GM12878 (cell line): ENCODE data around the gene CELF2. TPM values are rescaled to one million over a fixed set of nuclear protein-coding genes. Genes with fewer than 3 reads are reported as not detected.

Experiments
- ATAC-seq: fragments of 200-7000 bp; cut with Tn5 transposase; 3 replicates; pipeline ENCODE4 v1.9.1; 2020; ENCODE audit warnings: mild to moderate bottlenecking, moderate library complexity
- BruUV-seq: library from RNA; stranded (reverse); fragments of 400-500 nt; replicated peaks from 2 replicates; lab custom pipeline; 2021; lab: Mats Ljungman, UMichigan
- CTCF ChIA-PET: fragments of 300-600 bp; sonication (Branson Sonifier 250); formaldehyde crosslinking; extraction: SDS; loops from one replicate; lab custom pipeline; 2021; ENCODE audit warnings: inconsistent platforms; lab: Yijun Ruan, JAX
- POLR2A ChIA-PET: fragments of 350-600 bp; formaldehyde crosslinking; extraction: SDS; loops from one replicate; lab custom pipeline; 2021; ENCODE audit warnings: inconsistent platforms; lab: Charles Lee
- RAD21 ChIA-PET: fragments of 300-600 bp; sonication (Branson Sonifier 250); formaldehyde crosslinking; loops from one replicate; lab custom pipeline; 2023; ENCODE audit warnings: antibody characterized with exemption; ENCODE audit not compliant: unreplicated experiment; lab: Charles Lee
- SMC1A ChIA-PET: fragments of 300-600 bp; sonication (Branson Sonifier 250); formaldehyde crosslinking; loops from one replicate; lab custom pipeline; 2023; ENCODE audit not compliant: unreplicated experiment, uncharacterized antibody; lab: Charles Lee
- DNase-seq: peaks from one replicate; pipeline ENCODE4 v3.0.0-alpha.2; 2011; ENCODE audit warnings: low read depth, low spot score
- FAIRE-seq: peaks from 3 replicates; lab custom pipeline; 2011; peaks lifted over from hg19 to GRCh38; lab: Jason Lieb, UNC
- H2AFZ ChIP-seq: 2 replicates; pipeline ENCODE4 v1.6.0; 2011; ENCODE audit warnings: low read depth, low read length, control low read depth; ENCODE audit not compliant: control insufficient read depth
- H3K27ac ChIP-seq: 2 replicates; pipeline ENCODE4 v1.5.1; 2011; ENCODE audit warnings: control low read depth; ENCODE audit not compliant: control insufficient read depth, insufficient read depth
- H3K27me3 ChIP-seq, 2 experiments: replicated peaks in 1 of 2; 2 replicates each; pipeline versions ENCODE4 v1.6.0 to v1.6.1; 2011; ENCODE audit warnings: low read length in 1 of 2; ENCODE audit not compliant: control insufficient read depth in 2 of 2, insufficient read depth in 2 of 2
- H3K36me3 ChIP-seq, 2 experiments: 2 replicates each; pipeline ENCODE4 v1.5.1; 2011; ENCODE audit warnings: low read length in 1 of 2; ENCODE audit not compliant: control insufficient read depth in 2 of 2, insufficient read depth in 2 of 2
- H3K4me1 ChIP-seq: 2 replicates; pipeline ENCODE4 v1.6.1; 2011; ENCODE audit warnings: mild to moderate bottlenecking, low read length, moderate library complexity, mixed read lengths; ENCODE audit not compliant: control insufficient read depth, insufficient read depth
- H3K4me2 ChIP-seq: 2 replicates; pipeline ENCODE4 v1.6.0; 2011; ENCODE audit warnings: control low read depth; ENCODE audit not compliant: control insufficient read depth, insufficient read depth
- H3K4me3 ChIP-seq: fragments of 200-600 bp; sonication (generic); 2 replicates; pipeline ENCODE4 v1.5.1; 2016
- H3K79me2 ChIP-seq: 2 replicates; pipeline ENCODE4 v1.6.0; 2011; ENCODE audit warnings: low read length; ENCODE audit not compliant: control insufficient read depth, insufficient read depth
- H3K9ac ChIP-seq: 2 replicates; pipeline ENCODE4 v1.8.0; 2011; ENCODE audit warnings: low read length, control low read depth, mixed read lengths; ENCODE audit not compliant: control insufficient read depth, insufficient read depth
- H3K9me3 ChIP-seq: replicated peaks from 3 replicates; pipeline ENCODE4 v1.5.1; 2011; ENCODE audit warnings: mild to moderate bottlenecking, low read length; ENCODE audit not compliant: control insufficient read depth, insufficient read depth
- H4K20me1 ChIP-seq: 2 replicates; pipeline ENCODE4 v1.6.0; 2011; ENCODE audit not compliant: control insufficient read depth, insufficient read depth
- ATF2 ChIP-seq: IDR thresholded peaks from 2 replicates; pipeline ENCODE4 v1.6.1; 2012; ENCODE audit warnings: low read length, inconsistent platforms
- CTCF ChIP-seq, 3 experiments: IDR thresholded peaks in 2 of 3; conservative IDR thresholded peaks in 1 of 3; 2 replicates each; pipeline ENCODE4 v1.5.1; 2011; ENCODE audit warnings: low read depth in 3 of 3, low read length in 3 of 3, mild to moderate bottlenecking in 3 of 3, control low read depth in 2 of 3, moderate library complexity in 2 of 3, inconsistent platforms in 1 of 3, mixed read lengths in 1 of 3; ENCODE audit not compliant: control insufficient read depth in 2 of 3, insufficient read depth in 1 of 3; ENCODE audit errors: extremely low read depth in 1 of 3
- MEF2A ChIP-seq: IDR thresholded peaks from 2 replicates; pipeline ENCODE4 v1.6.1; 2011; ENCODE audit warnings: low read depth, mild to moderate bottlenecking, low read length, moderate library complexity; ENCODE audit not compliant: insufficient read depth
- PRDM15 ChIP-seq: fragments of 450-650 bp; formaldehyde crosslinking; IDR thresholded peaks from 2 replicates; pipeline ENCODE4 v1.4.0; 2020; ENCODE audit warnings: mild to moderate bottlenecking, moderate library complexity
- RAD51 ChIP-seq: fragments of 450-650 bp; IDR thresholded peaks from 2 replicates; pipeline ENCODE4 v1.6.1; 2016; ENCODE audit warnings: moderate library complexity, mild to moderate bottlenecking, inconsistent platforms
- RELB ChIP-seq: fragments of 450-650 bp; IDR thresholded peaks from 2 replicates; pipeline ENCODE4 v1.6.1; 2017; ENCODE audit warnings: low read depth, mild to moderate bottlenecking, moderate library complexity
- RUNX3 ChIP-seq: IDR thresholded peaks from 2 replicates; pipeline ENCODE4 v1.6.1; 2012; ENCODE audit warnings: low read length, inconsistent platforms
- SMAD5 ChIP-seq: IDR thresholded peaks from 2 replicates; pipeline ENCODE4 v1.6.1; 2016; ENCODE audit warnings: antibody characterized with exemption, low read depth
- SREBF1 ChIP-seq: IDR thresholded peaks from 2 replicates; pipeline ENCODE4 v1.6.1; 2012; ENCODE audit warnings: mild to moderate bottlenecking, low read length
- ZBTB33 ChIP-seq: fragments of 450-650 bp; IDR thresholded peaks from 2 replicates; pipeline ENCODE4 v1.6.1; 2017; ENCODE audit warnings: mild to moderate bottlenecking
- ZNF217 ChIP-seq: fragments of 450-650 bp; IDR thresholded peaks from 2 replicates; pipeline ENCODE4 v1.6.1; 2017; ENCODE audit warnings: antibody characterized with exemption, mild to moderate bottlenecking
- WGBS: methylation state at CpG from one replicate; pipeline ENCODE4 v1.1.6; 2016; ENCODE audit warnings: low lambda C conversion rate; ENCODE audit not compliant: insufficient replicate concordance, insufficient coverage; ENCODE audit errors: missing lambda C conversion rate; 5-methylcytosine and 5-hydroxymethylcytosine counted together
- in situ Hi-C: fragments of 300-500 bp; cut with MboI; formaldehyde crosslinking; loops from 9 replicates; pipeline ENCODE4 v1.14.3; 2018; ENCODE audit warnings: mixed read lengths
- intact Hi-C: fragments of 100-400 bp; cut with micrococcal nuclease; formaldehyde crosslinking; loops from one replicate; pipeline ENCODE4 v1.14.2; 2022; ENCODE audit not compliant: unreplicated experiment
- polyA plus RNA-seq, 11 experiments: library from polyadenylated mRNA; depleted of rRNA in 4 of 11; unstranded in 6 of 11; stranded (reverse) in 5 of 11; fragments of >200 nt; fragmentation: Nextera tagmentation in 4 of 11; fragmentation: Illumina TruSeq in 1 of 11; extraction: Ambion mirVana in 4 of 11; extraction: Trizol in 1 of 11; gene quantifications; 1 replicate in 1 of 11; 2 replicates in 10 of 11; pipeline versions ENCODE4 v1.2.1 to v1.2.3, GENCODE V29; 2011 to 2016; ENCODE audit warnings: inconsistent platforms in 2 of 11, missing spikeins in 2 of 11, low read depth in 1 of 11
- total RNA-seq, 4 experiments: library from RNA; depleted of rRNA in 3 of 4; stranded (reverse); fragments of >200 nt in 3 of 4; fragmentation: Illumina TruSeq in 1 of 4; extraction: Trizol in 1 of 4; gene quantifications; 2 replicates each; pipeline versions ENCODE4 v1.2.1 to v1.2.3, GENCODE V29; 2013 to 2021

CELF2 gene
- total and polyA plus RNA-seq, 10 of the 15 experiments (the other 5 are each of a cell fraction or from before 2014, with no cell fraction given), result 20.8 to 129 (median 86.3) TPM

GRCh38 chr10:11264296-11265048 is 246.8 kb downstream of the CELF2 start:
- in situ Hi-C loops, result loop anchor here (25.0 kb wide), 1 partner anchor 1652 kb away; no protein-coding TSS in a partner anchor
- FAIRE-seq (no peak), DNase-seq (no peak), ATAC-seq (no peak)
- ChIA-PET POLR2A (interaction anchor here (0.6 to 1.8 kb wide), 3 partner anchors 22 to 188 kb away, joined by 3 to 5 read pairs (median 4); no protein-coding TSS in a partner anchor), CTCF (interaction anchor here (0.8 to 1.9 kb wide), 7 partner anchors 18 to 119 kb away, joined by 3 to 5 read pairs (median 3); no protein-coding TSS in a partner anchor), SMC1A (interaction anchor here (0.9 to 3.2 kb wide), 8 partner anchors 18 to 151 kb away, joined by 4 to 10 read pairs (median 6); no protein-coding TSS in a partner anchor), RAD21 (interaction anchor here (0.9 to 1.6 kb wide), 6 partner anchors 17 to 151 kb away, joined by 3 to 4 read pairs (median 3); no protein-coding TSS in a partner anchor)
- no peak overlapping the region for H3K9ac ChIP-seq
- peak overlapping the region; percentile 70; the same call in 1 of the 2 replicates for H3K4me2 ChIP-seq
- no peak overlapping the region for H2AFZ ChIP-seq
- H3K9me3 ChIP-seq, result no peaks in the 10 kb centered on the region
- BruUV-seq, result no TSS peak
- H4K20me1 ChIP-seq, result no peaks in the 10 kb centered on the region
- peaks cover 65% of the 10 kb centered on the region for H3K4me1 ChIP-seq
- no peak overlapping the region for H3K27ac ChIP-seq
- 95% methylated on average over 6 of the region's 6 CpGs for WGBS
- intact Hi-C loops, result no loop called here
- H3K27me3 ChIP-seq, result no peaks in the 10 kb centered on the region
- no peak overlapping the region for H3K4me3 ChIP-seq
- peaks cover 14 to 26% of the 10 kb centered on the region in 2 experiments for H3K36me3 ChIP-seq
- H3K79me2 ChIP-seq, result peaks cover 37% of the 10 kb centered on the region
- no peak for TF ChIP-seq RAD51
- TF ChIP-seq CTCF (IDR thresholded peaks at IDR 0.05 in 2 of 3, conservative IDR thresholded peaks at IDR 0.05 in 1 of 3; ENCODE audit: control insufficient read depth in 2 of 3, extremely low read depth in 1 of 3, insufficient read depth in 1 of 3, low read depth in 3 of 3, low read length in 3 of 3), result no peak
- no peak for TF ChIP-seq MEF2A
- no peak for TF ChIP-seq ZBTB33
- no peak for TF ChIP-seq SMAD5
- no peak for TF ChIP-seq SREBF1
- no peak for TF ChIP-seq ATF2
- no peak for TF ChIP-seq RUNX3
- TF ChIP-seq PRDM15, result no peak
- TF ChIP-seq ZNF217, result no peak
- no peak for TF ChIP-seq RELB
